Measurements from ENCODE around the gene BIRC3.
"Not testable (repeated sequence)": the region's sequence is repeated elsewhere in the genome, so short reads cannot be mapped to it uniquely, and the experiment has no call there.

BIRC3 gene

GRCh38 chr11:102367364-102367763 is 50.1 kb downstream of the BIRC3 start:
- Histone ChIP-seq H4K8ac (ENCODE audit: low read depth, low read length) (no peak overlapping the region), H2BK120ac (ENCODE audit: low read depth, low read length) (no peak overlapping the region), H3K4me3 (ENCODE audit: low read length in 2 of 2) (no peak overlapping the region), H4K91ac (ENCODE audit: low read depth, low read length, poor library complexity) (no peak overlapping the region), H3K4ac (ENCODE audit: low read length) (no peak overlapping the region), H3K4me2 (ENCODE audit: insufficient read depth, low read length, poor library complexity, severe bottlenecking) (no peak overlapping the region), H3K4me1 (ENCODE audit: control insufficient read depth in 2 of 2, insufficient read depth in 1 of 2, low read depth in 1 of 2, low read length in 2 of 2) (no peaks in the 10 kb centered on the region), H3K23ac (ENCODE audit: low read depth, low read length, poor library complexity) (no peak overlapping the region), H3K27ac (replicated peaks; ENCODE audit: low read length) (no peak overlapping the region), H3K9me3 (replicated peaks in 1 of 2; ENCODE audit: control insufficient read depth in 2 of 2, insufficient read depth in 1 of 2, low read depth in 1 of 2, low read length in 2 of 2) (peaks cover 0 to 5% of the 10 kb centered on the region in 2 donors), H3K9ac (ENCODE audit: low read depth, low read length, poor library complexity) (no peak overlapping the region), H2BK12ac (ENCODE audit: low read length) (no peak overlapping the region), H2BK15ac (ENCODE audit: low read length) (no peak overlapping the region), H3K14ac (ENCODE audit: low read length) (no peak overlapping the region), H3K79me1 (ENCODE audit: low read depth, low read length) (no peaks in the 10 kb centered on the region), H3K27me3 (ENCODE audit: control insufficient read depth in 3 of 3, insufficient read depth in 3 of 3, low read depth in 1 of 3, low read length in 3 of 3) (no peaks in the 10 kb centered on the region), H3K36me3 (replicated peaks in 1 of 2; ENCODE audit: control insufficient read depth in 2 of 2, insufficient read depth in 2 of 2, low read length in 2 of 2) (peaks cover 11 to 63% of the 10 kb centered on the region in 2 donors), H2AK5ac (ENCODE audit: low read depth, low read length) (no peak overlapping the region), H3K18ac (ENCODE audit: low read length) (no peak overlapping the region), H2AFZ (ENCODE audit: low read length) (no peak overlapping the region), H2BK5ac (ENCODE audit: low read length) (no peak overlapping the region)
- WGBS, 2 donors (ENCODE audit: extremely low coverage in 2 of 2, insufficient read length in 2 of 2, insufficient replicate concordance in 1 of 2): no CpG with 5 or more reads among the region's 6 CpGs
- DNase-seq (ENCODE audit: low spot score): no peak

DNA sequence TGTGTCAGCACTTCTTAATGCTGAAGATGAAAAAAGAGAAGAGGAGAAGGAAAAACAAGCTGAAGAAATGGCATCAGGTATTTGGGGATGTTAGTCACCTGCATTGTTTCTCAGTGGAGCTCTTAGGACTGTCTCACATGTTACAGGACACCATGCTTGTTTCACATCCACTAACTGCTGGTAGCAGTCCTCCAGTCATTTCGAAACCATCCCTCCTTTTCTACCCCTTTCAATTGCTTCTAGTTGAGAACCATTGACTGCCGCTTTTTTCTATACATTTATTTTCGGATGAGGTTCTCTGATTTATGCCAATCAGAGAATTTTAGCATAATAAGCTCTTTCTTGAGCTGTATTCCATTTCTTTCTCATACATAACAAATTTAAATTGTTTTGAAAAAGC is 51.2 kb downstream of the BIRC3 start:
- no peak overlapping the region for H3K18ac ChIP-seq (ENCODE audit: low read length)
- H2BK5ac ChIP-seq (ENCODE audit: low read length): no peak overlapping the region
- H4K8ac ChIP-seq (ENCODE audit: low read depth, low read length): no peak overlapping the region
- H2AK5ac ChIP-seq (ENCODE audit: low read depth, low read length): no peak overlapping the region
- H3K36me3 ChIP-seq (replicated peaks in 1 of 2; ENCODE audit: control insufficient read depth in 2 of 2, insufficient read depth in 2 of 2, low read length in 2 of 2): peaks cover 11 to 52% of the 10 kb centered on the region in 2 donors
- no peaks in the 10 kb centered on the region for H3K79me1 ChIP-seq (ENCODE audit: low read depth, low read length)
- H3K9ac ChIP-seq (ENCODE audit: low read depth, low read length, poor library complexity): no peak overlapping the region
- no peak overlapping the region for H3K23ac ChIP-seq (ENCODE audit: low read depth, low read length, poor library complexity)
- no peak overlapping the region for H3K27ac ChIP-seq (replicated peaks; ENCODE audit: low read length)
- no peak overlapping the region for H3K4ac ChIP-seq (ENCODE audit: low read length)
- H3K9me3 ChIP-seq (replicated peaks in 1 of 2; ENCODE audit: control insufficient read depth in 2 of 2, insufficient read depth in 1 of 2, low read depth in 1 of 2, low read length in 2 of 2): peaks cover 0 to 5% of the 10 kb centered on the region in 2 donors
- H2BK120ac ChIP-seq (ENCODE audit: low read depth, low read length): no peak overlapping the region
- no peak for DNase-seq (ENCODE audit: low spot score)
- no peak overlapping the region for H3K4me3 ChIP-seq (ENCODE audit: low read length in 2 of 2)
- no peaks in the 10 kb centered on the region for H3K4me1 ChIP-seq (ENCODE audit: control insufficient read depth in 2 of 2, insufficient read depth in 1 of 2, low read depth in 1 of 2, low read length in 2 of 2)
- no peaks in the 10 kb centered on the region for H3K27me3 ChIP-seq (ENCODE audit: control insufficient read depth in 3 of 3, insufficient read depth in 3 of 3, low read depth in 1 of 3, low read length in 3 of 3)
- WGBS, 2 donors (ENCODE audit: extremely low coverage in 2 of 2, insufficient read length in 2 of 2, insufficient replicate concordance in 1 of 2): no CpG with 5 or more reads among the region's 3 CpGs
- H2AFZ ChIP-seq (ENCODE audit: low read length): no peak overlapping the region
- H3K4me2 ChIP-seq (ENCODE audit: insufficient read depth, low read length, poor library complexity, severe bottlenecking): no peak overlapping the region
- H2BK15ac ChIP-seq (ENCODE audit: low read length): no peak overlapping the region
- H4K91ac ChIP-seq (ENCODE audit: low read depth, low read length, poor library complexity): no peak overlapping the region
- H2BK12ac ChIP-seq (ENCODE audit: low read length): no peak overlapping the region
- H3K14ac ChIP-seq (ENCODE audit: low read length): no peak overlapping the region

- not testable (repeated sequence) for H2AK5ac ChIP-seq (ENCODE audit: low read depth, low read length); H2BK12ac ChIP-seq (ENCODE audit: low read length); H4K91ac ChIP-seq (ENCODE audit: low read depth, low read length, poor library complexity); H3K9ac ChIP-seq (ENCODE audit: low read depth, low read length, poor library complexity); H2BK5ac ChIP-seq (ENCODE audit: low read length); H3K4me1 ChIP-seq (ENCODE audit: control insufficient read depth in 2 of 2, insufficient read depth in 1 of 2, low read depth in 1 of 2, low read length in 2 of 2); H3K4me3 ChIP-seq (ENCODE audit: low read length in 2 of 2); H3K79me1 ChIP-seq (ENCODE audit: low read depth, low read length); H3K9me3 ChIP-seq (replicated peaks in 1 of 2; ENCODE audit: control insufficient read depth in 2 of 2, insufficient read depth in 1 of 2, low read depth in 1 of 2, low read length in 2 of 2); DNase-seq (ENCODE audit: low spot score); H2BK15ac ChIP-seq (ENCODE audit: low read length); H3K27me3 ChIP-seq (ENCODE audit: control insufficient read depth in 3 of 3, insufficient read depth in 3 of 3, low read depth in 1 of 3, low read length in 3 of 3); H3K4ac ChIP-seq (ENCODE audit: low read length); H2AFZ ChIP-seq (ENCODE audit: low read length); H2BK120ac ChIP-seq (ENCODE audit: low read depth, low read length); H3K23ac ChIP-seq (ENCODE audit: low read depth, low read length, poor library complexity); H3K14ac ChIP-seq (ENCODE audit: low read length)
- no CpG with 5 or more reads among the region's 31 CpGs for WGBS, 2 donors (ENCODE audit: extremely low coverage in 2 of 2, insufficient read length in 2 of 2, insufficient replicate concordance in 1 of 2)
- H3K18ac ChIP-seq (ENCODE audit: low read length): peak overlapping the region; percentile 9
- peak overlapping the region; percentile 82 for H4K8ac ChIP-seq (ENCODE audit: low read depth, low read length)
- H3K4me2 ChIP-seq (ENCODE audit: insufficient read depth, low read length, poor library complexity, severe bottlenecking): peak overlapping the region; percentile 19
- H3K36me3 ChIP-seq (replicated peaks in 1 of 2; ENCODE audit: control insufficient read depth in 2 of 2, insufficient read depth in 2 of 2, low read length in 2 of 2): peaks cover 4 to 48% of the 10 kb centered on the region in 2 donors
- peak overlapping the region; percentile 26 for H3K27ac ChIP-seq (replicated peaks; ENCODE audit: low read length)
These were observed 57.5 kb downstream of the BIRC3 start for GRCh38 chr11:102374633-102375424.

DNA sequence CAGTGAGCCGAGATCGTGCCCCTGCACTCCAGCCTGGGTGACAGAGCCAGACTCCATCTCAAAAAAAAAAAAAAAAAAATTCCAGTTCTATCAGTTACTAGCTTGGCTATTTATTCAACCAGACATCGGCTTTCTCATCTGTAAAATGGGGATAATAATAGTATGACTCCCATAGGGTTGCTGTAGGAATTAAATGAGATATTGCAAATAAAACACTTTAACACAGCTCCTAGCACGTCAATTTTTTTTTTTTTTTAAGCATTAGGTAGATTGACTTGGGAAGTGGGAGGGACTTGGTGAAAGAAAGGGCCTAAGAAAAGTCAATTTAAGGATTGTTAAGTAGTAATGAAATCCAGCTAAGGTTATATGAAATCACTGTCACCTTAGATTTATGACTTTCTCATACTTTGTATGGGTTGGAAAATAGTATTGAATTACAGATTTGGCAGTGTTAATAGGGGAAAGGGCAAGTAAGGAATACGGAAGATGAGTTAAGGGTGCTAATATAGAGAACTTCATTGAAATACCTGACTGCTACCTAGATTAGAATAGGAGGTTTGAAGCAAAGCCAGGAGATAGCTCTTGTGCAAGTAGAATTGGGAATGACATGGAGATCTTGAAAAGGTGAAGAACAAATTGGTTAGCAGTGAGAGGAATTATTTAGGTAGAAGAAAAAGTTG is 58.6 kb downstream of the BIRC3 start:
- Histone ChIP-seq H3K27ac (replicated peaks; ENCODE audit: low read length) (no peak overlapping the region), H2AFZ (ENCODE audit: low read length) (no peak overlapping the region), H3K4me1 (ENCODE audit: control insufficient read depth in 2 of 2, insufficient read depth in 1 of 2, low read depth in 1 of 2, low read length in 2 of 2) (peaks cover 0 to 4% of the 10 kb centered on the region in 2 donors), H2BK5ac (ENCODE audit: low read length) (no peak overlapping the region), H3K79me1 (ENCODE audit: low read depth, low read length) (peaks cover 3% of the 10 kb centered on the region), H3K23ac (ENCODE audit: low read depth, low read length, poor library complexity) (no peak overlapping the region), H3K14ac (ENCODE audit: low read length) (no peak overlapping the region), H2BK12ac (ENCODE audit: low read length) (no peak overlapping the region), H3K9ac (ENCODE audit: low read depth, low read length, poor library complexity) (no peak overlapping the region), H3K4ac (ENCODE audit: low read length) (no peak overlapping the region), H3K4me3 (ENCODE audit: low read length in 2 of 2) (no peak overlapping the region), H3K4me2 (ENCODE audit: insufficient read depth, low read length, poor library complexity, severe bottlenecking) (no peak overlapping the region), H2BK120ac (ENCODE audit: low read depth, low read length) (no peak overlapping the region), H3K9me3 (replicated peaks in 1 of 2; ENCODE audit: control insufficient read depth in 2 of 2, insufficient read depth in 1 of 2, low read depth in 1 of 2, low read length in 2 of 2) (no peaks in the 10 kb centered on the region), H3K18ac (ENCODE audit: low read length) (no peak overlapping the region), H3K27me3 (ENCODE audit: control insufficient read depth in 3 of 3, insufficient read depth in 3 of 3, low read depth in 1 of 3, low read length in 3 of 3) (no peaks in the 10 kb centered on the region), H2AK5ac (ENCODE audit: low read depth, low read length) (no peak overlapping the region), H2BK15ac (ENCODE audit: low read length) (no peak overlapping the region), H4K91ac (ENCODE audit: low read depth, low read length, poor library complexity) (no peak overlapping the region), H4K8ac (ENCODE audit: low read depth, low read length) (no peak overlapping the region), H3K36me3 (replicated peaks in 1 of 2; ENCODE audit: control insufficient read depth in 2 of 2, insufficient read depth in 2 of 2, low read length in 2 of 2) (peaks cover 5 to 58% of the 10 kb centered on the region in 2 donors)
- DNase-seq (ENCODE audit: low spot score): no peak
- WGBS, 2 donors (ENCODE audit: extremely low coverage in 2 of 2, insufficient read length in 2 of 2, insufficient replicate concordance in 1 of 2): no CpG with 5 or more reads among the region's 5 CpGs
